ENCODE results near the gene FHAD1. TPM values are rescaled to one million over a fixed set of nuclear protein-coding genes. Genes with fewer than 3 reads are reported as not detected.

Gene FHAD1
- total and polyA plus RNA-seq, 2 of the 13 experiments (the other 11 are each of a cell fraction or from before 2014, with no cell fraction given): not detected

- TF ChIP-seq, protein P1, sequence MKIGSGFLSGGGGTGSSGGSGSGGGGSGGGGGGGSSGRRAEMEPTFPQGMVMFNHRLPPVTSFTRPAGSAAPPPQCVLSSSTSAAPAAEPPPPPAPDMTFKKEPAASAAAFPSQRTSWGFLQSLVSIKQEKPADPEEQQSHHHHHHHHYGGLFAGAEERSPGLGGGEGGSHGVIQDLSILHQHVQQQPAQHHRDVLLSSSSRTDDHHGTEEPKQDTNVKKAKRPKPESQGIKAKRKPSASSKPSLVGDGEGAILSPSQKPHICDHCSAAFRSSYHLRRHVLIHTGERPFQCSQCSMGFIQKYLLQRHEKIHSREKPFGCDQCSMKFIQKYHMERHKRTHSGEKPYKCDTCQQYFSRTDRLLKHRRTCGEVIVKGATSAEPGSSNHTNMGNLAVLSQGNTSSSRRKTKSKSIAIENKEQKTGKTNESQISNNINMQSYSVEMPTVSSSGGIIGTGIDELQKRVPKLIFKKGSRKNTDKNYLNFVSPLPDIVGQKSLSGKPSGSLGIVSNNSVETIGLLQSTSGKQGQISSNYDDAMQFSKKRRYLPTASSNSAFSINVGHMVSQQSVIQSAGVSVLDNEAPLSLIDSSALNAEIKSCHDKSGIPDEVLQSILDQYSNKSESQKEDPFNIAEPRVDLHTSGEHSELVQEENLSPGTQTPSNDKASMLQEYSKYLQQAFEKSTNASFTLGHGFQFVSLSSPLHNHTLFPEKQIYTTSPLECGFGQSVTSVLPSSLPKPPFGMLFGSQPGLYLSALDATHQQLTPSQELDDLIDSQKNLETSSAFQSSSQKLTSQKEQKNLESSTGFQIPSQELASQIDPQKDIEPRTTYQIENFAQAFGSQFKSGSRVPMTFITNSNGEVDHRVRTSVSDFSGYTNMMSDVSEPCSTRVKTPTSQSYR (CRISPR knock-in tag; IDR thresholded peaks at IDR 0.05; ENCODE audit: borderline replicate concordance): no peak
- no peak for TF ChIP-seq ZSCAN20 (CRISPR knock-in tag; IDR thresholded peaks at IDR 0.05; ENCODE audit: borderline replicate concordance)
- TF ChIP-seq, protein P2, sequence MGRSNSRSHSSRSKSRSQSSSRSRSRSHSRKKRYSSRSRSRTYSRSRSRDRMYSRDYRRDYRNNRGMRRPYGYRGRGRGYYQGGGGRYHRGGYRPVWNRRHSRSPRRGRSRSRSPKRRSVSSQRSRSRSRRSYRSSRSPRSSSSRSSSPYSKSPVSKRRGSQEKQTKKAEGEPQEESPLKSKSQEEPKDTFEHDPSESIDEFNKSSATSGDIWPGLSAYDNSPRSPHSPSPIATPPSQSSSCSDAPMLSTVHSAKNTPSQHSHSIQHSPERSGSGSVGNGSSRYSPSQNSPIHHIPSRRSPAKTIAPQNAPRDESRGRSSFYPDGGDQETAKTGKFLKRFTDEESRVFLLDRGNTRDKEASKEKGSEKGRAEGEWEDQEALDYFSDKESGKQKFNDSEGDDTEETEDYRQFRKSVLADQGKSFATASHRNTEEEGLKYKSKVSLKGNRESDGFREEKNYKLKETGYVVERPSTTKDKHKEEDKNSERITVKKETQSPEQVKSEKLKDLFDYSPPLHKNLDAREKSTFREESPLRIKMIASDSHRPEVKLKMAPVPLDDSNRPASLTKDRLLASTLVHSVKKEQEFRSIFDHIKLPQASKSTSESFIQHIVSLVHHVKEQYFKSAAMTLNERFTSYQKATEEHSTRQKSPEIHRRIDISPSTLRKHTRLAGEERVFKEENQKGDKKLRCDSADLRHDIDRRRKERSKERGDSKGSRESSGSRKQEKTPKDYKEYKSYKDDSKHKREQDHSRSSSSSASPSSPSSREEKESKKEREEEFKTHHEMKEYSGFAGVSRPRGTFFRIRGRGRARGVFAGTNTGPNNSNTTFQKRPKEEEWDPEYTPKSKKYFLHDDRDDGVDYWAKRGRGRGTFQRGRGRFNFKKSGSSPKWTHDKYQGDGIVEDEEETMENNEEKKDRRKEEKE (IDR thresholded peaks at IDR 0.05): no peak
- TF ChIP-seq CREB1 (IDR thresholded peaks at IDR 0.05): no peak
- TF ChIP-seq CREB1 (CRISPR knock-in tag; IDR thresholded peaks at IDR 0.05): 0 out of 2 replicates have a peak, but pooled peaks have one; percentile 28
- no peak for TF ChIP-seq JARID2 (CRISPR knock-in tag; IDR thresholded peaks at IDR 0.05; ENCODE audit: insufficient replicate concordance)
- TF ChIP-seq SPEN (CRISPR knock-in tag; IDR thresholded peaks at IDR 0.05; ENCODE audit: low read depth): peak; percentile 29; the same call in 1 of the 2 replicates
- peak; percentile 36; the same call in 1 of the 2 replicates for TF ChIP-seq ZNF441 (CRISPR knock-in tag; IDR thresholded peaks at IDR 0.05; ENCODE audit: borderline replicate concordance)
- TF ChIP-seq ZNF577 (CRISPR knock-in tag; IDR thresholded peaks at IDR 0.05; ENCODE audit: borderline replicate concordance, low read depth): no peak
- TF ChIP-seq ZNF607 (CRISPR knock-in tag; IDR thresholded peaks at IDR 0.05; ENCODE audit: borderline replicate concordance): no peak
- TF ChIP-seq ZNF180 (CRISPR knock-in tag; IDR thresholded peaks at IDR 0.05; ENCODE audit: borderline replicate concordance, low read depth): no peak
- TF ChIP-seq NFIB (CRISPR knock-in tag; IDR thresholded peaks at IDR 0.05; ENCODE audit: borderline replicate concordance): no peak
- TF ChIP-seq KDM5B (CRISPR knock-in tag; IDR thresholded peaks at IDR 0.05; ENCODE audit: borderline replicate concordance): peak; percentile 36; the same call in 1 of the 2 replicates
- TF ChIP-seq PAWR (CRISPR knock-in tag; IDR thresholded peaks at IDR 0.05; ENCODE audit: borderline replicate concordance): no peak
- peak; percentile 84 for TF ChIP-seq MNT (IDR thresholded peaks at IDR 0.05)
- no peak for TF ChIP-seq FOXK1 (CRISPR knock-in tag; IDR thresholded peaks at IDR 0.05; ENCODE audit: borderline replicate concordance, low read depth)
- 0 out of 2 replicates have a peak, but pooled peaks have one; percentile 48 for TF ChIP-seq ZNF552 (CRISPR knock-in tag; IDR thresholded peaks at IDR 0.05; ENCODE audit: borderline replicate concordance)
Measured at GRCh38 chr1:15370781-15371520, 123.9 kb downstream of the FHAD1 start (continued).

Measured in HepG2 (cell line).